Fibroblast of lung (primary cell): Measurements from ENCODE around the gene TSPAN9. TPM values are rescaled to one million over a fixed set of nuclear protein-coding genes. Genes with fewer than 3 reads are reported as not detected.

ENCODE experiments used
- DNase-seq, 2 donors: peaks; one replicate each; pipeline versions ENCODE4 v3.0.0 to v3.0.0-alpha.2; 2010; ENCODE audit warnings: low read depth in 2 of 2
- H2AFZ ChIP-seq: 2 replicates; pipeline ENCODE4 v1.5.1; 2012; ENCODE audit warnings: low read length, control low read depth, inconsistent platforms
- H3K27ac ChIP-seq: 2 replicates; pipeline ENCODE4 v1.5.1; 2011; ENCODE audit warnings: low read length, control low read depth; ENCODE audit not compliant: insufficient read depth
- H3K27me3 ChIP-seq: 2 replicates; pipeline ENCODE4 v1.5.1; 2011; ENCODE audit warnings: mild to moderate bottlenecking, low read length; ENCODE audit not compliant: control insufficient read depth, insufficient read depth
- H3K36me3 ChIP-seq: 2 replicates; pipeline ENCODE4 v1.5.1; 2011; ENCODE audit warnings: low read length; ENCODE audit not compliant: control insufficient read depth, insufficient read depth
- H3K4me1 ChIP-seq: 2 replicates; pipeline ENCODE4 v1.5.1; 2011; ENCODE audit warnings: low read length; ENCODE audit not compliant: control insufficient read depth, insufficient read depth; ENCODE audit errors: extremely low read depth
- H3K4me2 ChIP-seq: 2 replicates; pipeline ENCODE4 v1.5.1; 2011; ENCODE audit warnings: low read length, control low read depth; ENCODE audit not compliant: insufficient read depth; ENCODE audit errors: extremely low read depth
- H3K4me3 ChIP-seq, 4 experiments: fragments of 200-600 bp in 1 of 4; sonication (generic) in 1 of 4; replicated peaks in 1 of 4; 2 replicates each; pipeline ENCODE4 v1.5.1; 2011 to 2016; ENCODE audit warnings: low read length in 4 of 4, low read depth in 3 of 4, mild to moderate bottlenecking in 3 of 4, control low read depth in 2 of 4, inconsistent platforms in 1 of 4, mixed read lengths in 1 of 4; ENCODE audit not compliant: insufficient read depth in 1 of 4; ENCODE audit errors: control extremely low read depth in 1 of 4
- H3K79me2 ChIP-seq: 2 replicates; pipeline ENCODE4 v1.5.1; 2012; ENCODE audit warnings: mild to moderate bottlenecking, low read length, inconsistent platforms; ENCODE audit not compliant: control insufficient read depth, insufficient read depth
- H3K9ac ChIP-seq: 2 replicates; pipeline ENCODE4 v1.5.1; 2011; ENCODE audit warnings: mild to moderate bottlenecking, low read length, control low read depth; ENCODE audit not compliant: insufficient read depth
- H3K9me3 ChIP-seq: 2 replicates; pipeline ENCODE4 v1.5.1; 2012; ENCODE audit warnings: low read depth, low read length; ENCODE audit not compliant: control insufficient read depth, insufficient read depth
- H4K20me1 ChIP-seq: 2 replicates; pipeline ENCODE4 v1.5.1; 2011; ENCODE audit warnings: low read length; ENCODE audit not compliant: control insufficient read depth, insufficient read depth; ENCODE audit errors: extremely low read depth
- EZH2 ChIP-seq: IDR thresholded peaks from 2 replicates; pipeline ENCODE4 v1.5.1; 2012; ENCODE audit warnings: low read length, control low read depth, mild to moderate bottlenecking; ENCODE audit errors: missing control alignments
- polyA plus RNA-seq, 2 donors: library from polyadenylated mRNA; depleted of rRNA in 1 of 2; stranded (reverse) in 1 of 2; unstranded in 1 of 2; fragments of >200 nt; gene quantifications; 2 replicates each; pipeline ENCODE4 v1.2.1, GENCODE V29; 2011 to 2012; ENCODE audit warnings: missing spikeins in 1 of 2
- total RNA-seq: library from RNA; depleted of rRNA; stranded (reverse); fragments of >200 nt; gene quantifications from 2 replicates; pipeline ENCODE4 v1.2.1, GENCODE V29; 2014
- TF ChIP-seq, protein P1 (sequence below), 2 donors: IDR thresholded peaks in 1 of 2; conservative IDR thresholded peaks in 1 of 2; 1 replicate in 1 of 2; 2 replicates in 1 of 2; pipeline ENCODE4 v1.5.1; 2011 to 2012; ENCODE audit warnings: low read length in 2 of 2, control low read depth in 1 of 2, inconsistent platforms in 1 of 2, low read depth in 1 of 2, mild to moderate bottlenecking in 1 of 2

The TSPAN9 gene
- total and polyA plus RNA-seq, 2 donors (not counting 1 experiment from before 2014, with no cell fraction given): 31.1 to 35.2 TPM

- H3K27me3 ChIP-seq: no peaks in the 10 kb centered on the region
- no peak for DNase-seq
Measured at GRCh38 chr12:3295225-3295624, 218.0 kb downstream of the TSPAN9 start.

GRCh38 chr12:3295646-3296408, 218.6 kb downstream of the TSPAN9 start:
- H3K4me2 ChIP-seq: no peak overlapping the region
- H3K9me3 ChIP-seq: no peaks in the 10 kb centered on the region
- no peak for TF ChIP-seq EZH2
- TF ChIP-seq, protein P1, sequence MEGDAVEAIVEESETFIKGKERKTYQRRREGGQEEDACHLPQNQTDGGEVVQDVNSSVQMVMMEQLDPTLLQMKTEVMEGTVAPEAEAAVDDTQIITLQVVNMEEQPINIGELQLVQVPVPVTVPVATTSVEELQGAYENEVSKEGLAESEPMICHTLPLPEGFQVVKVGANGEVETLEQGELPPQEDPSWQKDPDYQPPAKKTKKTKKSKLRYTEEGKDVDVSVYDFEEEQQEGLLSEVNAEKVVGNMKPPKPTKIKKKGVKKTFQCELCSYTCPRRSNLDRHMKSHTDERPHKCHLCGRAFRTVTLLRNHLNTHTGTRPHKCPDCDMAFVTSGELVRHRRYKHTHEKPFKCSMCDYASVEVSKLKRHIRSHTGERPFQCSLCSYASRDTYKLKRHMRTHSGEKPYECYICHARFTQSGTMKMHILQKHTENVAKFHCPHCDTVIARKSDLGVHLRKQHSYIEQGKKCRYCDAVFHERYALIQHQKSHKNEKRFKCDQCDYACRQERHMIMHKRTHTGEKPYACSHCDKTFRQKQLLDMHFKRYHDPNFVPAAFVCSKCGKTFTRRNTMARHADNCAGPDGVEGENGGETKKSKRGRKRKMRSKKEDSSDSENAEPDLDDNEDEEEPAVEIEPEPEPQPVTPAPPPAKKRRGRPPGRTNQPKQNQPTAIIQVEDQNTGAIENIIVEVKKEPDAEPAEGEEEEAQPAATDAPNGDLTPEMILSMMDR (conservative IDR thresholded peaks at IDR 0.05 in 1 of 2, IDR thresholded peaks at IDR 0.05 in 1 of 2; ENCODE audit: low read depth in 1 of 2, low read length in 2 of 2): no peak
- peak in 1 of 2 donors; percentile 28 for DNase-seq
- no peak overlapping the region for H2AFZ ChIP-seq
- H3K4me3 ChIP-seq: no peak overlapping the region
- no peak overlapping the region for H3K27ac ChIP-seq
- H3K36me3 ChIP-seq: no peaks in the 10 kb centered on the region
- H3K9ac ChIP-seq: no peak overlapping the region
- no peaks in the 10 kb centered on the region for H4K20me1 ChIP-seq
- H3K79me2 ChIP-seq: no peaks in the 10 kb centered on the region
- H3K4me1 ChIP-seq: peaks cover 14% of the 10 kb centered on the region
- no peaks in the 10 kb centered on the region for H3K27me3 ChIP-seq

More at GRCh38 chr12:3295225-3295624, 218.0 kb downstream of the TSPAN9 start:
- no peak overlapping the region for H2AFZ ChIP-seq
- no peak overlapping the region for H3K27ac ChIP-seq
- peaks cover 8% of the 10 kb centered on the region for H3K4me1 ChIP-seq
- H3K79me2 ChIP-seq: no peaks in the 10 kb centered on the region
- no peak overlapping the region for H3K9ac ChIP-seq
- H4K20me1 ChIP-seq: no peaks in the 10 kb centered on the region
- H3K36me3 ChIP-seq: no peaks in the 10 kb centered on the region
- no peak for TF ChIP-seq EZH2
- TF ChIP-seq, protein P1 (conservative IDR thresholded peaks at IDR 0.05 in 1 of 2, IDR thresholded peaks at IDR 0.05 in 1 of 2; ENCODE audit: low read depth in 1 of 2, low read length in 2 of 2): no peak
- H3K9me3 ChIP-seq: no peaks in the 10 kb centered on the region
- H3K4me2 ChIP-seq: no peak overlapping the region
- H3K4me3 ChIP-seq: no peak overlapping the region

DNA sequence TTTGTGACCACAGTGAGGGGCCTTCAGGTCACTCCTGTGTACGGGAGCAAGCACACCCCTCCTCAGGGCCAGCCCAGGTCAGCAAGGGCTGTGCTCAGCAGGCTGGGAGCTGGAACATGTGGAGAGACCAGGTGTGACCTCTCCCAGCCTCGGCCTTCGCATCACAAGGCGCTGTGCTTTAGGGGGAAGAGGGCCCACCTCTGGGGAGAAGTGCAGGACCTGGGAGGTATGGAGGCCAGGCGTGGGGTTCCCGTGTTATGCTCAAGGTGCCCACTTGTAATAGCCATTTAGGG, 219.2 kb downstream of the TSPAN9 start:
- Histone ChIP-seq H3K36me3 (no peaks in the 10 kb centered on the region), H3K79me2 (no peaks in the 10 kb centered on the region), H3K4me3 (no peak overlapping the region), H3K27me3 (no peaks in the 10 kb centered on the region), H3K9me3 (no peaks in the 10 kb centered on the region), H4K20me1 (no peaks in the 10 kb centered on the region), H3K4me2 (no peak overlapping the region), H2AFZ (no peak overlapping the region), H3K4me1 (peaks cover 15% of the 10 kb centered on the region), H3K9ac (no peak overlapping the region), H3K27ac (no peak overlapping the region)
- DNase-seq: no peak
- TF ChIP-seq, protein P1 (conservative IDR thresholded peaks at IDR 0.05 in 1 of 2, IDR thresholded peaks at IDR 0.05 in 1 of 2; ENCODE audit: low read depth in 1 of 2, low read length in 2 of 2): no peak
- no peak for TF ChIP-seq EZH2
